ENCODE results near the gene SKAP1.

Gene SKAP1

GRCh38 chr17:48180842-48181629 is 249.0 kb downstream of the SKAP1 start:
- H3K4me2 ChIP-seq (ENCODE audit: low read length), result no peak overlapping the region
- peaks cover 25% of the 10 kb centered on the region for H3K4me1 ChIP-seq (ENCODE audit: low read length)
- 0 out of 2 replicates have a peak, but pooled peaks cover 8% of the 10 kb centered on the region for H3K27me3 ChIP-seq (ENCODE audit: low read depth, low read length)
- no peak overlapping the region for H3K4me3 ChIP-seq (ENCODE audit: low read length)
- H3K9me3 ChIP-seq (ENCODE audit: insufficient read depth, low read length), result no peaks in the 10 kb centered on the region
- H3K9ac ChIP-seq (ENCODE audit: low read length), result no peak overlapping the region
- H2AFZ ChIP-seq (ENCODE audit: low read depth, low read length), result no peak overlapping the region
- no peaks in the 10 kb centered on the region for H3K79me2 ChIP-seq (ENCODE audit: low read length)
- no peak overlapping the region for H3K27ac ChIP-seq (ENCODE audit: low read length)
- TF ChIP-seq EZH2phosphoT487 (IDR thresholded peaks at IDR 0.05; ENCODE audit: low read depth) (no peak), CTCF (IDR thresholded peaks at IDR 0.05; ENCODE audit: low read depth, low read length) (no peak)
- no peaks in the 10 kb centered on the region for H3K36me3 ChIP-seq (replicated peaks; ENCODE audit: low read depth, low read length)
- H4K20me1 ChIP-seq (ENCODE audit: insufficient read depth, low read length), result no peaks in the 10 kb centered on the region

- Histone ChIP-seq H3K27me3 (ENCODE audit: low read depth, low read length) (0 out of 2 replicates have a peak, but pooled peaks cover 4% of the 10 kb centered on the region), H4K20me1 (ENCODE audit: insufficient read depth, low read length) (no peaks in the 10 kb centered on the region), H3K36me3 (replicated peaks; ENCODE audit: low read depth, low read length) (no peaks in the 10 kb centered on the region), H2AFZ (ENCODE audit: low read depth, low read length) (no peak overlapping the region), H3K4me2 (ENCODE audit: low read length) (no peak overlapping the region), H3K4me1 (ENCODE audit: low read length) (peaks cover 42% of the 10 kb centered on the region), H3K4me3 (ENCODE audit: low read length) (no peak overlapping the region), H3K27ac (ENCODE audit: low read length) (no peak overlapping the region), H3K9ac (ENCODE audit: low read length) (no peak overlapping the region), H3K79me2 (ENCODE audit: low read length) (no peaks in the 10 kb centered on the region), H3K9me3 (ENCODE audit: insufficient read depth, low read length) (no peaks in the 10 kb centered on the region)
- no peak for TF ChIP-seq EZH2phosphoT487 (IDR thresholded peaks at IDR 0.05; ENCODE audit: low read depth)
- no peak for TF ChIP-seq CTCF (IDR thresholded peaks at IDR 0.05; ENCODE audit: low read depth, low read length)
Measured at GRCh38 chr17:48179071-48179945, 250.7 kb downstream of the SKAP1 start.

GRCh38 chr17:48178317-48178716 is 251.7 kb downstream of the SKAP1 start:
- no peak overlapping the region for H2AFZ ChIP-seq (ENCODE audit: low read depth, low read length)
- H3K79me2 ChIP-seq (ENCODE audit: low read length), result no peaks in the 10 kb centered on the region
- peaks cover 46% of the 10 kb centered on the region for H3K4me1 ChIP-seq (ENCODE audit: low read length)
- H3K36me3 ChIP-seq (replicated peaks; ENCODE audit: low read depth, low read length), result no peaks in the 10 kb centered on the region
- 0 out of 2 replicates have a peak, but pooled peaks cover 4% of the 10 kb centered on the region for H3K27me3 ChIP-seq (ENCODE audit: low read depth, low read length)
- no peak overlapping the region for H3K9ac ChIP-seq (ENCODE audit: low read length)
- no peak for TF ChIP-seq EZH2phosphoT487 (IDR thresholded peaks at IDR 0.05; ENCODE audit: low read depth)
- TF ChIP-seq CTCF (IDR thresholded peaks at IDR 0.05; ENCODE audit: low read depth, low read length), result no peak
- no peaks in the 10 kb centered on the region for H3K9me3 ChIP-seq (ENCODE audit: insufficient read depth, low read length)
- no peak overlapping the region for H3K4me3 ChIP-seq (ENCODE audit: low read length)
- H3K4me2 ChIP-seq (ENCODE audit: low read length), result no peak overlapping the region
- no peak overlapping the region for H3K27ac ChIP-seq (ENCODE audit: low read length)
- no peaks in the 10 kb centered on the region for H4K20me1 ChIP-seq (ENCODE audit: insufficient read depth, low read length)

- Histone ChIP-seq H3K27ac (ENCODE audit: low read length) (no peak overlapping the region), H3K79me2 (ENCODE audit: low read length) (no peaks in the 10 kb centered on the region), H3K9me3 (ENCODE audit: insufficient read depth, low read length) (no peaks in the 10 kb centered on the region), H2AFZ (ENCODE audit: low read depth, low read length) (no peak overlapping the region), H3K36me3 (replicated peaks; ENCODE audit: low read depth, low read length) (no peaks in the 10 kb centered on the region), H3K27me3 (ENCODE audit: low read depth, low read length) (0 out of 2 replicates have a peak, but pooled peaks cover 4% of the 10 kb centered on the region), H3K4me3 (ENCODE audit: low read length) (no peak overlapping the region), H4K20me1 (ENCODE audit: insufficient read depth, low read length) (no peaks in the 10 kb centered on the region), H3K9ac (ENCODE audit: low read length) (no peak overlapping the region), H3K4me1 (ENCODE audit: low read length) (peaks cover 46% of the 10 kb centered on the region), H3K4me2 (ENCODE audit: low read length) (no peak overlapping the region)
- TF ChIP-seq CTCF (IDR thresholded peaks at IDR 0.05; ENCODE audit: low read depth, low read length) (no peak), EZH2phosphoT487 (IDR thresholded peaks at IDR 0.05; ENCODE audit: low read depth) (no peak)
Measured at GRCh38 chr17:48177816-48178215, 252.2 kb downstream of the SKAP1 start.
